ENCODE measurements around the gene IQSEC1. TPM values are rescaled to one million over a fixed set of nuclear protein-coding genes. Genes with fewer than 3 reads are reported as not detected.

The IQSEC1 gene
- polyA plus RNA-seq, 1 experiment, result 3.6 TPM

DNA sequence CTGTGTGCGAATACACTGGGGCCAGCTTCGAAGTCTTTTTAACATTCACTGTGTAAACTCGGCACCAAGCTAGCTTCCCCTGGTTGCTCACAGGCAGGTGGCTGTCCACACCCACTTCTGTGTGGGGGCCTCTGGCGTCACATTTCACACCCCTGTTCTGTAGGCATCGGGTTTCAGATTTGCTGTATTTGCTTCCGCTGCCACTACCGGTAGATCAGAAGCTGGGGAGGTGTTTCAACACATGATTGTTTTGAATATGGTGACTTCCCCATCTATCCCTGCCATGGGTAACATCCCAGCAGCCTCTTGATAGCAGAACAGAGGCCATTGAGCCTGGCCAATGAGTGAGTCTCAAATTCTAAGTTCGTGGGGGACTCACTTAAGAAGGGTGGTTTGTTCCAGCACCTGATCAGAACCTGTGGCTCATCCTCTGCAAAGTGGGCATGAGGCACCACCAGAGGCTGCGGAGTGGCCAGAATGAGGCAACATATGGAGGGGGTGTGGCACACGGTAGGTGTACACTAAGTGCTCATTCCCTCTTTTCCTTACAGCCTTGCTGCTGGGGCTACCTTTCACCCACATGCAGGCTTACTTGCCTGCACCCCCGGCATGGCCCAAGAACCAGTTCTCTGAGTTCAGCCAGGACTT lies 61.5 kb downstream of the IQSEC1 start:
- CTCF ChIA-PET, result interaction anchor here (1.1 kb wide), 1 partner anchor 17 kb away, joined by 3 read pairs; no protein-coding TSS in a partner anchor
- DNase-seq (ENCODE audit: low read depth, low spot score), result no peak
- TF ChIP-seq, protein P1, sequence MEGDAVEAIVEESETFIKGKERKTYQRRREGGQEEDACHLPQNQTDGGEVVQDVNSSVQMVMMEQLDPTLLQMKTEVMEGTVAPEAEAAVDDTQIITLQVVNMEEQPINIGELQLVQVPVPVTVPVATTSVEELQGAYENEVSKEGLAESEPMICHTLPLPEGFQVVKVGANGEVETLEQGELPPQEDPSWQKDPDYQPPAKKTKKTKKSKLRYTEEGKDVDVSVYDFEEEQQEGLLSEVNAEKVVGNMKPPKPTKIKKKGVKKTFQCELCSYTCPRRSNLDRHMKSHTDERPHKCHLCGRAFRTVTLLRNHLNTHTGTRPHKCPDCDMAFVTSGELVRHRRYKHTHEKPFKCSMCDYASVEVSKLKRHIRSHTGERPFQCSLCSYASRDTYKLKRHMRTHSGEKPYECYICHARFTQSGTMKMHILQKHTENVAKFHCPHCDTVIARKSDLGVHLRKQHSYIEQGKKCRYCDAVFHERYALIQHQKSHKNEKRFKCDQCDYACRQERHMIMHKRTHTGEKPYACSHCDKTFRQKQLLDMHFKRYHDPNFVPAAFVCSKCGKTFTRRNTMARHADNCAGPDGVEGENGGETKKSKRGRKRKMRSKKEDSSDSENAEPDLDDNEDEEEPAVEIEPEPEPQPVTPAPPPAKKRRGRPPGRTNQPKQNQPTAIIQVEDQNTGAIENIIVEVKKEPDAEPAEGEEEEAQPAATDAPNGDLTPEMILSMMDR (IDR thresholded peaks at IDR 0.05; ENCODE audit: low read depth, low read length), result no peak

DNA sequence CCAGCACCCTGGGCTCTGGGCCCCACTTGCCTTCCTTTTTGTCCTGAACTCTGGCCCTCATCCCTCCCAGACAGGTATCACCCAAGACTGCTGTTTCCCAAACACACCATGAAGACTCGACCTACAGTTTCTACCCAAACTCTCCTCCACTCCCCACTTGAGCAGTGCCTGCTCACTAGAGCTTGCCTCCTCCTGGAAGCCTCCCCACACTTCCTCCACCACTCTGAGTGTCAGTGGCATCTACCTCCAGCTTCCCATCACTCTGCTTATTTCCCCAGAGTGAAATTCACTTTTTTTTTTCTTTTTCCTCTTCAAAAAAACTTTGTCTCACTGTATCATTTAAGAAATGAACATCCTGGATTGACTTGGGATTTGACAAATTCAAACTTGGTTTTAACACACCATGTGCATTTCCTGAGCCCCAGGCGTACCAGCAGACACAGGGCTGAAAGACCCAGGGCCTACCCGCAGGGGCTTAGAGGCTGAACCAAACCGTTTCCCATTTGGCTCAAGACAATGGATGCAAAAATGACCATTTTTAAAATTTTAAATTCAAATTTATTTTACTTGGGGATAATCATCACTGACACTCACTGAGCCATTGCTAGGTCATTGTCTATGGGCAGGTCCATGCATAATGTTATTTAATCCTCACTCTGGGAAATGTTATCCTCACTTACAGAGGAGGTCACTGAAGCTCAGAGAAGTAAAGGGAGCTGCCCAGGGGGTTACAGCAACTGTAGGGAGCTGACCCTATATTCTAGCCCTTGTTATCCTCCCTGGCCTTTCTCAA lies 62.3 kb downstream of the IQSEC1 start:
- Histone ChIP-seq H3K27me3 (ENCODE audit: control insufficient read depth, insufficient read depth, low read length) (peaks cover 26% of the 10 kb centered on the region), H3K4me3 (ENCODE audit: low read depth, low read length) (no peak overlapping the region), H3K27ac (ENCODE audit: low read depth, low read length) (no peak overlapping the region), H3K9me3 (ENCODE audit: control insufficient read depth, insufficient read depth, low read length) (peaks cover 4% of the 10 kb centered on the region; the same call in 1 of the 2 replicates)
- POLR2A ChIA-PET, result no interaction called here
- CTCF ChIA-PET, result interaction anchor here (1.1 kb wide), 1 partner anchor 16 kb away, joined by 3 read pairs; no protein-coding TSS in a partner anchor
- TF ChIP-seq, protein P1 (IDR thresholded peaks at IDR 0.05; ENCODE audit: low read depth, low read length), result no peak
- no peak for DNase-seq (ENCODE audit: low read depth, low spot score)

More for the DNA sequence above, 61.5 kb downstream of the IQSEC1 start:
- H3K27me3 ChIP-seq (ENCODE audit: control insufficient read depth, insufficient read depth, low read length), result peaks cover 19% of the 10 kb centered on the region
- H3K9me3 ChIP-seq (ENCODE audit: control insufficient read depth, insufficient read depth, low read length), result peaks cover under 1% of the 10 kb centered on the region; the same call in 1 of the 2 replicates
- no peak overlapping the region for H3K27ac ChIP-seq (ENCODE audit: low read depth, low read length)
- POLR2A ChIA-PET, result no interaction called here
- no peak overlapping the region for H3K4me3 ChIP-seq (ENCODE audit: low read depth, low read length)

DNA sequence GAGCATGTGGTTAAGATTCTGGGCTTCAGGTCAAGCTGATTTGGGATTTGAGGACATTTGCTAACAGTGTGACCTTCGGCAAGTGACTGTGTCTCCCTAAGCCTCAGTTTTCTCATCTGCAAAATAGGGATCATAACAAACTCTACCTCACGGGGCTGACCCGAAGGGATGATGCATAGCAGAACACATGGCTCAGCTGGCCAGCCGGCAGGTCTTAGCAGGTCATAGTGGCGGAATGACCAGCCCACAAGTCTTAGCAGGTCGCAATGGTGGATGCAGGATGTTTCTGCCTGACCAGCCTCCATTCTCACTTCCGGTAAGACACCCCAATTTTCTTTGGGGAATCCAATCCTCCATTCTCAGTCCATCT lies 63.3 kb downstream of the IQSEC1 start:
- POLR2A ChIA-PET, result no interaction called here

DNA sequence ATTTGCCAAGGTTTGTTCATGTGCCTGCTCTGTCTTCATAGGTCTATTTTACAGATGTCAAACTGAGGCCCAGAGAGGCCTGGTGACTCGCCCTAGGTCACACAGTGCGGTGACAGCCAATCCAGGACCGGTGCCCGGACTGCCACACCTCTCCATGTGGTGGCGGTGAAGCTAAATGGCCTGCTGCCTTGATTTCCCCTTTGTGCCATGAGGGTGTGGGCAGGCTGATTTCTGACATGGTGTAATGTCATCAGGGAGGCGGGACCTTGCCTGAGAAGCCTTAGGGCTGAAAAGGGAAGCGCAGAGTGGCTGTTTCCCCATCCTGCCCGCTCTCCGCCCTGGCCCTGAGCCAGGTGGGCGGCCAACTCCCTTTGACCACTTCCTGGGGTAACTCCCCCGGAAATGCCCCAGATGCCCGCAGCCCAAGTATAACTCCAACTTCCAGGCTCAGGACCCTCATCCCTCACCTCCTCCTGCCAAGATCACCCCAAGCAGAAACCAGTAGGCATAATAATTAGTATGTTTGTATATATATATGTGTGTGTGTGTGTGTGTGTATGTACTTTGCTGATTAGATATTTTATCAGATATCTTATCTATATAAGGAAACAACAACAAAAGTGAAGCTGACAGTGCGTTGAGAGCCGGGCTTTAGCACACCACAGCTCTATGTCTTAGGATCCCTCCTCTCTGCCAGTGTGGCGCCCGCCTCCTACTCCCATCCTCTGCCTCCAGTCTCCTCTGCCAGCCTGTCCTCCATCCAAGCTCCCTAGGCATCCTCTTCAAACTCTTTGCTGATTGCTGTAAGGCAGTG lies 63.9 kb downstream of the IQSEC1 start:
- TF ChIP-seq, protein P1 (IDR thresholded peaks at IDR 0.05; ENCODE audit: low read depth, low read length), result no peak
- H3K27me3 ChIP-seq (ENCODE audit: control insufficient read depth, insufficient read depth, low read length), result peaks cover 34% of the 10 kb centered on the region
- no peak overlapping the region for H3K4me3 ChIP-seq (ENCODE audit: low read depth, low read length)
- DNase-seq (ENCODE audit: low read depth, low spot score), result no peak
- ChIA-PET CTCF (interaction anchor here (0.8 to 1.4 kb wide), 3 partner anchors 10 to 26 kb away, joined by 3 to 4 read pairs (median 3); no protein-coding TSS in a partner anchor), POLR2A (no interaction called here)
- H3K9me3 ChIP-seq (ENCODE audit: control insufficient read depth, insufficient read depth, low read length), result peaks cover 4% of the 10 kb centered on the region; the same call in 1 of the 2 replicates
- no peak overlapping the region for H3K27ac ChIP-seq (ENCODE audit: low read depth, low read length)

More for the DNA sequence above, 63.3 kb downstream of the IQSEC1 start:
- CTCF ChIA-PET, result no interaction called here
- H3K9me3 ChIP-seq (ENCODE audit: control insufficient read depth, insufficient read depth, low read length), result peaks cover 4% of the 10 kb centered on the region; the same call in 1 of the 2 replicates
- no peak overlapping the region for H3K27ac ChIP-seq (ENCODE audit: low read depth, low read length)
- no peak for DNase-seq (ENCODE audit: low read depth, low spot score)
- H3K4me3 ChIP-seq (ENCODE audit: low read depth, low read length), result no peak overlapping the region
- TF ChIP-seq, protein P1 (IDR thresholded peaks at IDR 0.05; ENCODE audit: low read depth, low read length), result no peak
- H3K27me3 ChIP-seq (ENCODE audit: control insufficient read depth, insufficient read depth, low read length), result peaks cover 31% of the 10 kb centered on the region

All from AG04450 (cell line).